Liver (tissue), 9 donors: ENCODE results near the gene DTWD2. TPM values are rescaled to one million over a fixed set of nuclear protein-coding genes. Genes with fewer than 3 reads are reported as not detected.

Source experiments
- DNase-seq: peaks from one replicate; pipeline ENCODE4 v3.0.0-alpha.2; 2017; ENCODE audit warnings: low spot score
- H3K27ac ChIP-seq, 2 donors: one replicate each; pipeline ENCODE4 v1.7.0; 2013; ENCODE audit warnings: inconsistent platforms in 2 of 2, low read length in 2 of 2, control low read depth in 1 of 2, low read depth in 1 of 2, mild to moderate bottlenecking in 1 of 2
- H3K27me3 ChIP-seq, 4 donors: one replicate each; pipeline versions ENCODE4 v1.6.1 to v1.7.0; 2013; ENCODE audit warnings: low read length in 3 of 4, inconsistent platforms in 1 of 4, mild to moderate bottlenecking in 1 of 4, moderate library complexity in 1 of 4; ENCODE audit not compliant: control insufficient read depth in 4 of 4, insufficient read depth in 4 of 4
- H3K36me3 ChIP-seq, 4 donors: one replicate each; pipeline versions ENCODE4 v1.6.1 to v1.7.0; 2013; ENCODE audit warnings: low read length in 3 of 4, mild to moderate bottlenecking in 3 of 4, low read depth in 1 of 4, moderate library complexity in 1 of 4; ENCODE audit not compliant: control insufficient read depth in 4 of 4, insufficient read depth in 3 of 4
- H3K4me1 ChIP-seq, 4 donors: one replicate each; pipeline versions ENCODE4 v1.6.1 to v1.7.0; 2013; ENCODE audit warnings: low read length in 3 of 4, mild to moderate bottlenecking in 3 of 4, moderate library complexity in 1 of 4; ENCODE audit not compliant: control insufficient read depth in 4 of 4, insufficient read depth in 4 of 4
- H3K4me3 ChIP-seq, 3 donors: one replicate each; pipeline versions ENCODE4 v1.6.1 to v1.7.0; 2013; ENCODE audit warnings: low read length in 3 of 3, control low read depth in 1 of 3, low read depth in 1 of 3, mild to moderate bottlenecking in 1 of 3
- H3K9ac ChIP-seq, 2 donors: one replicate each; pipeline ENCODE4 v1.7.0; 2013; ENCODE audit warnings: low read length in 2 of 2, mild to moderate bottlenecking in 2 of 2, moderate library complexity in 2 of 2, control low read depth in 1 of 2, low read depth in 1 of 2
- H3K9me3 ChIP-seq, 4 donors: one replicate each; pipeline versions ENCODE4 v1.6.1 to v1.7.0; 2013; ENCODE audit warnings: low read length in 3 of 4; ENCODE audit not compliant: control insufficient read depth in 4 of 4
- CTCF ChIP-seq: fragments of 150-350 bp; IDR thresholded peaks from 2 replicates; pipeline ENCODE4 v1.5.1; 2017; ENCODE audit warnings: improper control_type of control experiment, low read depth, low read length; ENCODE audit not compliant: missing input control
- FOXA1 ChIP-seq: IDR thresholded peaks from 2 replicates; pipeline ENCODE4 v1.6.1; 2016; ENCODE audit warnings: antibody characterized with exemption
- GABPA ChIP-seq, 2 donors: IDR thresholded peaks in 1 of 2; conservative IDR thresholded peaks in 1 of 2; 2 replicates each; pipeline ENCODE4 v1.6.1; 2016; ENCODE audit warnings: antibody characterized with exemption in 2 of 2, mild to moderate bottlenecking in 1 of 2, moderate library complexity in 1 of 2
- JUND ChIP-seq, 2 donors: IDR thresholded peaks; 2 replicates each; pipeline ENCODE4 v1.6.1; 2016; ENCODE audit warnings: antibody characterized with exemption in 2 of 2
- NR2F2 ChIP-seq: IDR thresholded peaks from 2 replicates; pipeline ENCODE4 v1.6.1; 2016; ENCODE audit warnings: antibody characterized with exemption
- SP1 ChIP-seq: IDR thresholded peaks from 2 replicates; pipeline ENCODE4 v1.6.1; 2018; ENCODE audit warnings: antibody characterized with exemption, mild to moderate bottlenecking
- TAF1 ChIP-seq: conservative IDR thresholded peaks from 2 replicates; pipeline ENCODE4 v1.6.1; 2016; ENCODE audit warnings: antibody characterized with exemption, mild to moderate bottlenecking
- WGBS: extraction: QIAGEN DNeasy Blood & Tissue Kit; methylation state at CpG from one replicate; pipeline ENCODE4 v1.1.7; 2013; 5-methylcytosine and 5-hydroxymethylcytosine counted together
- polyA plus RNA-seq, 2 donors: library from polyadenylated mRNA; stranded (reverse) in 1 of 2; unstranded in 1 of 2; fragments of 200-250 nt in 1 of 2; fragments of >200 nt in 1 of 2; fragmentation: Nextera tagmentation in 1 of 2; extraction: Ambion mirVana in 1 of 2; gene quantifications; one replicate each; pipeline versions ENCODE4 v1.2.1 to v1.2.3, GENCODE V29; 2013 to 2015
- total RNA-seq, 2 donors: library from RNA; depleted of rRNA; stranded (reverse); fragments of >200 nt; gene quantifications; one replicate each; pipeline ENCODE4 v1.2.3, GENCODE V29; 2014
- TF ChIP-seq, protein P1 (sequence below): IDR thresholded peaks from 2 replicates; pipeline ENCODE4 v1.6.1; 2016; ENCODE audit warnings: antibody characterized with exemption, mild to moderate bottlenecking
- TF ChIP-seq, protein P2 (sequence below): IDR thresholded peaks from 2 replicates; pipeline ENCODE4 v1.6.1; 2016; ENCODE audit warnings: antibody characterized with exemption
- donor health status: healthy.
- donor health status: healthy.
- donor health status: healthy.
- donor health status: healthy.
- donor health status: healthy.

DTWD2 gene
- total and polyA plus RNA-seq, 4 donors, result 2.3 to 10.7 (median 4.3) TPM

DNA sequence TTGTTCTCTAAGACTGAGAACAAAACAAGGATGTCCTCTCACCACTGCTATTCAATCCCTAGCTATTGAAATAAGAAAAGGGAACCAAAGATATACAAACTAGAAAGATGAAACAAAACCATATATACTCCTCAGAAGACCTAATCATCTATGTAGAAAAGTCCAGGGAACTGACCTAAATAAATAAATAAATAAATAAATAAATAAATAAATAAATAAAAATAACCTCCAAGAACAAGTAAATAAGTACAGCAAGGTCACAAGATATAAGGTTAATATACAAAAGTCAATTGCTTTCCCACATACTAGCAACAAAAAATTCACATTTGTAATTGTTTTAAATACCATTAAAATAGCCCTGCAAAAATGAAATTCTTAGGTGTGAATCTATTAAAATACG is 54.6 kb downstream of the DTWD2 start:
- WGBS, result 97% methylated on average over 1 of the region's 1 CpG
- no peak overlapping the region for H3K27ac ChIP-seq
- H3K4me1 ChIP-seq, result no peaks in the 10 kb centered on the region
- TF ChIP-seq NR2F2 (no peak), CTCF (no peak), SP1 (no peak), GABPA (IDR thresholded peaks at IDR 0.05 in 1 of 2, conservative IDR thresholded peaks at IDR 0.05 in 1 of 2) (no peak)
- TF ChIP-seq, protein P1, sequence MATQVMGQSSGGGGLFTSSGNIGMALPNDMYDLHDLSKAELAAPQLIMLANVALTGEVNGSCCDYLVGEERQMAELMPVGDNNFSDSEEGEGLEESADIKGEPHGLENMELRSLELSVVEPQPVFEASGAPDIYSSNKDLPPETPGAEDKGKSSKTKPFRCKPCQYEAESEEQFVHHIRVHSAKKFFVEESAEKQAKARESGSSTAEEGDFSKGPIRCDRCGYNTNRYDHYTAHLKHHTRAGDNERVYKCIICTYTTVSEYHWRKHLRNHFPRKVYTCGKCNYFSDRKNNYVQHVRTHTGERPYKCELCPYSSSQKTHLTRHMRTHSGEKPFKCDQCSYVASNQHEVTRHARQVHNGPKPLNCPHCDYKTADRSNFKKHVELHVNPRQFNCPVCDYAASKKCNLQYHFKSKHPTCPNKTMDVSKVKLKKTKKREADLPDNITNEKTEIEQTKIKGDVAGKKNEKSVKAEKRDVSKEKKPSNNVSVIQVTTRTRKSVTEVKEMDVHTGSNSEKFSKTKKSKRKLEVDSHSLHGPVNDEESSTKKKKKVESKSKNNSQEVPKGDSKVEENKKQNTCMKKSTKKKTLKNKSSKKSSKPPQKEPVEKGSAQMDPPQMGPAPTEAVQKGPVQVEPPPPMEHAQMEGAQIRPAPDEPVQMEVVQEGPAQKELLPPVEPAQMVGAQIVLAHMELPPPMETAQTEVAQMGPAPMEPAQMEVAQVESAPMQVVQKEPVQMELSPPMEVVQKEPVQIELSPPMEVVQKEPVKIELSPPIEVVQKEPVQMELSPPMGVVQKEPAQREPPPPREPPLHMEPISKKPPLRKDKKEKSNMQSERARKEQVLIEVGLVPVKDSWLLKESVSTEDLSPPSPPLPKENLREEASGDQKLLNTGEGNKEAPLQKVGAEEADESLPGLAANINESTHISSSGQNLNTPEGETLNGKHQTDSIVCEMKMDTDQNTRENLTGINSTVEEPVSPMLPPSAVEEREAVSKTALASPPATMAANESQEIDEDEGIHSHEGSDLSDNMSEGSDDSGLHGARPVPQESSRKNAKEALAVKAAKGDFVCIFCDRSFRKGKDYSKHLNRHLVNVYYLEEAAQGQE, result no peak
- H3K9me3 ChIP-seq, result no peaks in the 10 kb centered on the region
- H3K9ac ChIP-seq, result no peak overlapping the region
- no peaks in the 10 kb centered on the region for H3K36me3 ChIP-seq
- no peaks in the 10 kb centered on the region for H3K27me3 ChIP-seq
- DNase-seq, result no peak
- H3K4me3 ChIP-seq, result no peak overlapping the region

- WGBS, result 89% methylated on average over 1 of the region's 1 CpG
- Histone ChIP-seq H3K27ac (no peak overlapping the region), H3K4me1 (no peaks in the 10 kb centered on the region), H3K9me3 (no peaks in the 10 kb centered on the region), H3K27me3 (no peaks in the 10 kb centered on the region), H3K9ac (no peak overlapping the region), H3K4me3 (no peak overlapping the region), H3K36me3 (no peaks in the 10 kb centered on the region)
- no peak for DNase-seq
- TF ChIP-seq SP1, result no peak
- TF ChIP-seq TAF1, result no peak
- no peak for TF ChIP-seq JUND (IDR thresholded peaks at IDR 0.05)
These were observed 56.8 kb downstream of the DTWD2 start for GRCh38 chr5:118931564-118931963.

GRCh38 chr5:118924006-118924389 is 64.3 kb downstream of the DTWD2 start:
- no peaks in the 10 kb centered on the region for H3K36me3 ChIP-seq
- H3K4me3 ChIP-seq, result no peak overlapping the region
- no peak for TF ChIP-seq FOXA1
- no peak for TF ChIP-seq GABPA (IDR thresholded peaks at IDR 0.05 in 1 of 2, conservative IDR thresholded peaks at IDR 0.05 in 1 of 2)
- TF ChIP-seq, protein P2, sequence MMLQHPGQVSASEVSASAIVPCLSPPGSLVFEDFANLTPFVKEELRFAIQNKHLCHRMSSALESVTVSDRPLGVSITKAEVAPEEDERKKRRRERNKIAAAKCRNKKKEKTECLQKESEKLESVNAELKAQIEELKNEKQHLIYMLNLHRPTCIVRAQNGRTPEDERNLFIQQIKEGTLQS, result no peak

More at GRCh38 chr5:118924006-118924389, 64.3 kb downstream of the DTWD2 start:
- no peak overlapping the region for H3K9ac ChIP-seq
- no peaks in the 10 kb centered on the region for H3K27me3 ChIP-seq
- no peaks in the 10 kb centered on the region for H3K9me3 ChIP-seq
- DNase-seq, result no peak
- WGBS, result 55% methylated on average over 1 of the region's 1 CpG
- H3K27ac ChIP-seq, result no peak overlapping the region
- H3K4me1 ChIP-seq, result peaks cover 0 to 7% (median 0%) of the 10 kb centered on the region in 4 donors
